GM03348 (cell line): ENCODE data around the gene P2RX7.
"Not testable (repeated sequence)": the region's sequence is repeated elsewhere in the genome, so short reads cannot be mapped to it uniquely, and the experiment has no call there.

Source experiments
- DNase-seq: peaks from one replicate; pipeline ENCODE4 v3.0.0; 2012; ENCODE audit warnings: low spot score

P2RX7 gene

DNA sequence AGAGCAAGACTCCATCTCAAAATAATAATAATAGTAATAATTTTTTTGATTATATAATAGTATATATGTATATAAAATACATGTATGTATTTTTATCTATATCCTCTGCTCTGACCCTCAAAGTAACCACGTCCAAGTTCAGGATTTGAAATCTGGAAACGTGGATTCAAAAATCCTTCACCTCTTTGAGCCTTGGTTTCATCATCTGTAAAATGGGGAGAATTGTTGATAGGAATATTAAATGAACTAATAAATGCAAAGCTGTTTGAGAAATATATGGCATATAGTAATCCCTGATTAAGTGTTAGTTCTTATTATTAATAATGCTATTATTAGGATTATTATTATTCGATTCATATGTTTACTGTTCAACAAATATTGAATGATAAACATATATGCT is 2.6 kb downstream of the P2RX7 start:
- DNase-seq, result no peak

DNA sequence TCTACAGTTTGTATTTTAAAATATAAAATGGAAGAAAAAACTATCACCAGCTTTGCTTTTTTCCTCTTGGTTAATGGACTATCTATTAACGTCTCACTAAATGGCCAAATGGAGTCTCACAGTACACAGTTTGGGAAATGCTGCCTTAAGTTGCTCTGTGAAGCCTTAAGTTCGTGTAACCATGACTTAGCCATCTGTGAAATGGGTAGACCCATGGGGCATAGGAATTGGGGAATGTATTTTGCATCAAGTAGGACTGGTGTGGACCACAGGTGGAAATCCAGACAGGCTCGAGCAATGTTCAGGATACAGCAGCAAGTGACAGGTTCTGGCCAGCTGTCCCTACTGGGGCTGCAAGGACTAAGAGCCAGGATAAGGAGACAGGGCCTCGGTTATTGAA is 4.8 kb downstream of the P2RX7 start:
- DNase-seq, result no peak

DNA sequence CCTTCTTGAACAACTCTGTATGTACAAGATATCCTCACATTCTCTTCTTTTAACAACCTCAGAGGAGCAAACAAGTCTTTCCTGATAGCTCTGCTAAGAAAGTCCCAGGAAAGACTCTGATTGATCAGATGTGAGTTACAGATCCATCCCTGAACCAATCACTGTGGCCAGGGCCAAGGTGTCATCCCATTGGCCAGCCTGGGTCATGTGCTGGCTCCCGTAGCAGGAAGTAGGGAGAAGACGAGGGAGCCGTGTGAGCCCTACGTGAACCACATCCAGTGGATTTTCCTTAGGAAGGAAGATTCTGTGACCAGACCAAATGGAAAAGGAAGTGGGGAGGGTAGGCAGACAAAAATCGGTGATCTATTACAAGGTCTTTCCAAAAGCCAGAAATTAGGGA is 5.6 kb downstream of the P2RX7 start:
- DNase-seq, result no peak

DNA sequence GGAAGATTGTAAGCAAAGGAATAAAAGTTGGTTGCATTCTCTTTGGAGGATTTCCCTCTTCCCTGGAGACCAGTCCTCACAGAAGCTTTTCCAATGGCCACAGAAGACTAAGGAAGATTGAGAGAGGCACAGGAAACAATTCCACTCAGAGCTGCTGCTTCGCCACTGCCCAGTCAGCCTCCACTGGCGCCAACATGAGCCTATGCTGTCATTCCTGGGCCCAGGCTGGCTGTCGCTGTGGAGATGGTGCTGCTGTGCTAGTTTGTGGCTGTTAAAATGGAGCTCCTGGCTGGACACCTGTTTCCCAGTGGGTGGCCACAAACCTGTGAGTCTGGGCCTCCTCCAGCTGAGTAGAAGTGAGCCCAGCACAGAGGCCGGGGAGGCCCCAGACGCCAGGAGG is 6.6 kb downstream of the P2RX7 start:
- DNase-seq, result no peak

DNA sequence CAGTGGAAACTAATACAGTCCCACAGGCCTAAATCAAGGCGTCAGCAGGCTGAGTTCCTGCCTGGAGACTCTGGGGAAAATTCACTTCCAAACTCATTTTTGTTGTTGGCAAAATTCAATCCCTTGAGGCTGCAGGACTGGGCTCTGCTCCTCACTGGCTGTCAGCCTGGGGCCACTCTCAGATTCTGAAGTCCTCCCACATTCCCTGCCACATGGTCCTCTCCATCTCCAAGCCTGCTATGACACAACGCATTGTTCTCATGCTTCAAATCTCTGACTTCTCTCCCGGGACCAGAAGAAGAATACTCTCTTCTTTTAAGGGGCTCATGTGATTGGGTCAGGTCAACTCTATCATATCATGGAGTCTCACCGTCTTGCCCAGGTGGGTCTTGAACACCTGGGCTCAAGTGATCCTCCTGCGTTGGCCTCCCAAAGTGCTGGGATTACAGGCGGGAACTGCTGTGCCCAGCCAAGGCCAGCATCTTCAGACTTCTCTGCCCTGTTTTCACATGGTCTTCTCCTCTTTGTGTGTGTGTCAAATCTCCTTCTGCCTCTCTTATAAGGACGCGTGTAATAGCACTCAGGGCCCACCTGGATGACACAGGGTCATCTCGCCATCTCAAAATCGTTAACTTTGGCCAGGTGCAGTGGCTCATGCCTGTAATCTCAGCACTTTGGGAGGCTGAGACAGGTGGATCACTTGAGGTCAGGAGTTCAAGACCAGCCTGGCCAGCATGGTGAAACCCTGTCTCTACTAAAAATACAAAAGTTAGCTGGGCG is 9.7 kb downstream of the P2RX7 start:
- no peak for DNase-seq

DNA sequence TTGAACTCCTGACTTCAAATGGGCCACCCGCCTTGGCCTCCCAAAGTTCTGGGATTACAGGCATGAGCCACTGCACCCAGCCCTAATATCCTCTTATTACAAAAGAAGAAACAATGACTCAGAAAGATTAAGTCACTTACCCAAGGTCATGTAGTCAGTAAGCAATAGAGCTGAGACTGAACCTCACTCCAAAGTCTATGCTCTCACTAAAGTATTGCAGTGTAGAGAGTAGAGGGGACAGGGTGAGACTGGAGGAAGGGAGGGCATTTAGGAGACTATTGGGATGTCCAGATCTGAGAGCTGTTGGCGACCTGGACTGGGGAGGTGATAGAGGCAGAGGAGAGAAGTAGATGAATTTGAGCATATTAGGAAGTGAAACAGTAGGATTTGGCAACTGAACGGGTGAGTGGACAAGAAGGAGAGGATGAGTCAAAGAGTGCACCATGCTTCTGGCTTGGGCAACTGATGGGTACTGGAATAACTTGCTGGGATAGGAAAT is 11.8 kb downstream of the P2RX7 start:
- DNase-seq, result peak; percentile 21

DNA sequence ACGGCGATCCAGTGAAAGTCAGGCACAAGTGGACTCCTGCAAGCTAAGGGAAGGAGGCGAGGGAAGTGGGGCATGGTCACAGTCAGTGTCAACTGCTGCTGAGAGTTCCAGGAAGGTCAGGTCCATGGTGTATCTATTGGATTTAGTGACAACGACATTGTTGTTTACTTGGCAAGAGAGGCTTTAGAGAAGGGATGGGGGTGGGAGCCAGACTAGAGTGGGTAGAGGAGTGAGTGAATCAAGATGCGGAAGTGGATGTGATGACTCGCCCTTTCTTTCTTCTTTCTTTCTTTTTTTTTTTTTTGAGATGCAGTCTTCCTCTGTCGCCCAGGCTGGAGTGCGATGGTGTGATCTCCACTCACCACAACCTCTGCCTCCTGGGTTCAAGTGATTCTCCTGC is 12.5 kb downstream of the P2RX7 start:
- no peak for DNase-seq

DNA sequence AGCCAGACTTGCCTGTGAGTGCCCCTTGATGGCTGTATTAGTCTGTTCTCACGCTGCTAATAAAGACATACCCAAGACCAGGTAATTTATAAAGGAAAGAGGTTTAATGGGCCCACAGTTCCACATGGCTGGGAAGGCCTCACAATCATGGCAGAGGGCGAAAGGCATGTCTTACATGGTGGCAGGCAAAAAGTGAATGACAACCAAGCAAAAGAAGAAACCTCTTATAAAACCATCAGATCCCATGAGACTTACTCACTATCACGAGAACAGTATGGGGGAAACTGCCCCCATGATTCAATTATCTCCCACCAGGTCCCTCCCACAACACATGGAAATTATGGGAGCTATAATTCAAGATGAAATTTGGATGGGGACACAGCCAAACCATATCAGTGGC is 16.6 kb downstream of the P2RX7 start:
- DNase-seq, result not testable (repeated sequence)

DNA sequence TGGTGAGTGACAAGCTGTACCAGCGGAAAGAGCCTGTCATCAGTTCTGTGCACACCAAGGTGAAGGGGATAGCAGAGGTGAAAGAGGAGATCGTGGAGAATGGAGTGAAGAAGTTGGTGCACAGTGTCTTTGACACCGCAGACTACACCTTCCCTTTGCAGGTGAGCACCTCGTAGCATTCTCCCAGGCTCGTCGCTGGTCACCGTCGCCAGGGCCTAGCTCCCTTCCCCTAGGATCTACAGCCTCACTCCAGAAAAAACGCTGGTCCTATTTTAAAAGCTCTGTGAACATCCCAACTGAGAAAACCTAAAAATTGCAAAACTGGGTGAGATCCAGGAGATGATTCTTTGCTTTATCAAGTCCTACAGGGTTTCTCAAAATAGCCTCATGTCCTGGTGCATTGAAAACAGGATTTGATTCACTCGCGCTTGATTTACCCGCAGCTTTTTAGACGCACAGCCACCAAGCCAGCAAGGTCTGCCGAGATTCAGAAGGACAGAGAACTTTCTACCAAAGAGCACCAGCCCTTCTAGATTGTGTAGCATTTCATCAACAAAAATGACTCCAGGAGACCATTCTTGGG is 22.2 kb downstream of the P2RX7 start:
- DNase-seq, result no peak

DNA sequence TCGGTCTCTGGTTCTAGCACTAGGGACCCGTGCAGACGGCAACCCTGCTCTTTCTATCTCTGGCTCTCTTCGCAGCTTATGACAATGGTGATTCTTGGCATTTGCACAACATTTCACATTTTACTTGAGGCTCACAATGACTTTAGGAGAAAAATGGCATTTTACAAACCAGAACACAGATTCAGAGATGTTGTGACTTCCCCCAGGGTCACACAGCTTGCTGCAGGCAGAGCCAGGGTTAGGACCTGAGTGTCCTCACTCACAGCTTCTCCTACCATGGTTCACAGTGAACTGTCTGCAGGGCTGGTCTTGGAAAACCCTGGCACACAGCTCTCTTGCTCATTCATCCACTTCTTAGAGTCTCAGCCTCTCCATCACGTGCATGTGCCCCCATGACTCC is 23.7 kb downstream of the P2RX7 start:
- DNase-seq, result no peak

DNA sequence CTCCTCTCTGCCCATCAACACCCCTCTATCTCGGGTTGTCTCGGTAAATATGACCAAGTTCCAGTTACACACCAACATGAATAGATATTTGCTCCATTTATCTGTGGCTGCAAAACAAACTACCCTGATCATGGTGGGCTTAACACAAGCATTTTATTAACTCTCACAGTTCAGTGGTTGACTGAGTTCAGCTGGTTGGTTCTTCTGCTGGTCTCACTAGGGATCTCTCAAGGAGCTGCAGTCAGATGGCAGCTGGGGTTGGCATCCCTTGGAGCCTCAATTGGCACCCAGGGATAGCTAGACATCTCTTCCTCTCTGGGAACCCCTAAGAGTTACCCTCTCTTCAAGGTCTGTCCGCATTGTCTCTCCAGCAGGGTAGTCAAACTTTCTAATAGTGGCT is 25.4 kb downstream of the P2RX7 start:
- DNase-seq, result no peak

DNA sequence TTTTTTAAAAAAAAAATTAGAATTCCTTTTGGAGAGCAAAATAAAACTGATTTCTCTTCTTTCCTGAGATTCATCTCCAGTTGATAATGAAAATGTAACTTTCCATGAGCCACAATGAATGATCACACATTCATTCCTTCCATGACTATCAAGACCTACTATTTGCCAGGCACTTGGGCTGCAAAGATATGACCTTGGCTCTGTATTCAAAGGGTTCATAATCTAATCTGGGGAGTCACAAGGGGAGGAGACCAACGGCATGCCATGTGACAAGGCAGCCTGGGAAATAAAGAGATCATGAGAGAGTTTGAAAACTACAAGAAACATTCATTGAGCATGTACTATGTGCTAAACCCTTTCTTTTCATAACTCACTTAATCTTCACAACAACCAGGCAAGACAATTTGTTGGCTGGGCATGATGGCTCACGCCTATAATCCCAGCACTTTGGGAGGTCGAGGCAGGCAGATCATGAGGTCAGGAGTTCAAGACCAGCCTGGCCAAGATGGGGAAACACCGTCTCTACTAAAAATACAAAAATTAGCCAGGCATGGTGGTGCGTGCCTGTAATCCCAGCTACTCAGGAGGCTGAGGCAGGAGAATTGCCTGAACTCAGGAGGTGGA is 26.2 kb downstream of the P2RX7 start:
- DNase-seq, result not testable (repeated sequence)

DNA sequence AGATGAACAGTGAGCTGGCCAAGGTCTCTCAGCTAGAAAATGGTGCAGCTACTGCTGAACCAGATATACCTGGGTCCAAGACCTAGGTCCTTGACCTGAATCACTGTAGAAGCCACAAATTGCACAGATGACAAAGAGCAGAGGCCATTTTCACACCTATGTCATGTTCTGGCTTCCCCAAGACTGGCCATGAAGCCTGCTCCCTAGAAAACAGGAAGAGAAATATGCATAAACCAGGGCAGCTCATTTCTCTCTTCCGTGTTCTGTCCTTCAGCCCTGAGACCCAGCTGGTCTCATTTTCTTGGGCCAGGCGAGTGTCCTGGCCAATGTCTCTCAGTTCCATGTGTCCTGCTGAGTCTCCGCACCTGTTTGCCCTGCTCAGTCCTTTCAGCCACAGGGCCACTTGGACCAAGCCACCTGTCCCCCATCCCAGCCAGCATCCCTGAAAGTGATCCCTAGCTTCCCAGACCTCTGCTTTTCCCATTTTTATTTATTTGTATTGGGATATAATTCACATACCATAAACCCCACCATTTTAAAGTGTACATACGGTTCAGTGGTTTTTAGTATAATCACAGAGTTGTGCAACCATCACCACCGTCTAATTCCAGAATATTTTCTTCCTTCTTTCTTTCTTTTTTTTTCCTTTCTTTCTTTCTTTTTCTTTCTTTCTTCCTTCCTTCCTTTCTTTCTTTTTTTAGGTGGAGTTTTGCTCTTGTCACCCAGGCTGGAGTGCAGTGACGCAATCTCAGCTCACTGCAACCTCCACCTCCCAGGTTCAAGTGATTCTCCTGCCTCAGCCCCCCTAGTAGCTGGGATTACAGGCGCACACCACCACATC is 27.0 kb downstream of the P2RX7 start:
- DNase-seq, result no peak

DNA sequence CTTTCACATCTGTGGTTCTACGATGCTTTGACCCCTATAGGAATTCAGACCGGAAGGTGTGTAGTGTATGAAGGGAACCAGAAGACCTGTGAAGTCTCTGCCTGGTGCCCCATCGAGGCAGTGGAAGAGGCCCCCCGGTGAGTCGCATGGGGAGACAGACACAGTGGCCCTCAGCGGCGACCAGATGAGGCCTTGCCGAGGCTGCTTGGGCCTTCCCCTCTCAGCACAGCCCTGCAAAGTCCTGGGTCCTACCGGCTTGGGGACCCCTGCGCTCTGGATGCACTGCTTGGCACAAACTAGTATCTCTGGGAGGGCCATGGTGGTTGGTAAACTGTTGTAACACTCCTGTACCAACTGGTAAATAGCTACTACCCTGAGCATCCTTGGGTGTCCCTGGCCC is 29.7 kb downstream of the P2RX7 start:
- DNase-seq, result no peak

DNA sequence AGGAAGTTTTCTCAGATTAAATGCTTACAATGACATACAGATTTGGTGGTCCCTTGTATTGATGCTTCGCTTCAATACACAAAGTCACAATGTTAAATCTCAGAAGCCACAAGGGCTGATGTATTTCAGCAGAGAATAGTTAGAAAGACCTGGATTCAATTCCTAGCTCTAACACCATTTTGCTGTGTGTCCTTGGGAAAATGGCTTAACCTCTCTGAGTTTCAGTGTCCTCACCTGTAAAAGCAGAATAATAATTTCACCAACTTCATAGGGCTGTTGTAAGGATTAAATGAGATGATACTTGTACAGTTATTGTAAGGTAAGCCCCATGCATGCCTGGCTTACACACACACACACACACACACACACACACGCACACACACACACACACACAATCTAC is 30.3 kb downstream of the P2RX7 start:
- no peak for DNase-seq

DNA sequence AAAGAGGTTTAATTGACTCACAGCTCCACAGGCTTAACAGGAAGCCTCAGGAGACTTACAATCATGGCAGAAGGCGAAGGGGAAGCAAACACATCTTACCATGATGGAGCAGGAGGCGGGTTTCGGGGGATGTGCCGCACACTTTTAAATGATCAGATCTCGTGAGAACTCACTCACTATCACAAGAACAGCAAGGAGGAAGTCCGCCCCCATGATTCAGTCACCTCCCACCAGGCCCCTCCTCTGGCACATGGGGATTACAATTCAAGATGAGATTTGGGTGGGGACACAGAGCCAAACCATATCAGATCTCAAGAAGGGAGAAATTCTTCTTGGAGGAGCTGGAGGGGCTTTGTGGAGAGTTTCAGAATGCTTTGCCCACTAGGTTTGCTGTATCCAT is 32.2 kb downstream of the P2RX7 start:
- not testable (repeated sequence) for DNase-seq

DNA sequence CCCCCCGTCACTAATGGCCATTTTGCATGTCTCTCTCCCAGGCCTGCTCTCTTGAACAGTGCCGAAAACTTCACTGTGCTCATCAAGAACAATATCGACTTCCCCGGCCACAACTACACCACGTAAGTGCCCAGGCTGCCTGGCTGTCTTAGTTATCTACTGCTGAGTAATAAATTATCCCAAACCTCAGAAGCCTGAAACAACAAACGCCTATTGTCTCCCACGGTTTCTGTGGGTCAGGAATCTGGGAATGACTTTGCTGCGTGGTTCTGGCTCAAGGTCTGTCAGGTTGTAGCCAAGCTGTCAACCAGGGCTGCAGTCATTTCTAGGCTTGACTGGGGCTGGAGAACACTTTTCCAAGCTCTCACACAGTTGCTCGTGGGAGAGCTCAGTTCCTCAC is 32.6 kb downstream of the P2RX7 start:
- no peak for DNase-seq

DNA sequence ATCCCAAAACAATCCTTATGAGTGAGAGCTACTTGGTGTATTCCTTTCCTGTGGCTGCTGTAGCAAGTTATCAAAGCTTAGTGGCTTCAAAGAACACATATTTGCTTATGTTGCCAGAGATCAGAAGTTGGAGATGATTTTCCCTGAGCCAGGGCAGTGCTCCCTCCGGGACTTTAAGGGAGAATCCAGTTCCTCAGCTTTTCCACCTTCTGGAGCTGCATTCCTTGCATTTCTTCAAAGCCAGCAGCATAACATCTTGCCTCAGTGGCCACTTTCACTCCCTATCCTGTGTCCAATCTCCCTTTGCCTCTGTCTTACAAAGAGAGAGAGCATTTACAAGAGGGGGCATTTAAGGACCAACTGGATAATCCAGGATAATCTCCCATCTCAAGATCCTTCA is 33.7 kb downstream of the P2RX7 start:
- DNase-seq, result no peak

DNA sequence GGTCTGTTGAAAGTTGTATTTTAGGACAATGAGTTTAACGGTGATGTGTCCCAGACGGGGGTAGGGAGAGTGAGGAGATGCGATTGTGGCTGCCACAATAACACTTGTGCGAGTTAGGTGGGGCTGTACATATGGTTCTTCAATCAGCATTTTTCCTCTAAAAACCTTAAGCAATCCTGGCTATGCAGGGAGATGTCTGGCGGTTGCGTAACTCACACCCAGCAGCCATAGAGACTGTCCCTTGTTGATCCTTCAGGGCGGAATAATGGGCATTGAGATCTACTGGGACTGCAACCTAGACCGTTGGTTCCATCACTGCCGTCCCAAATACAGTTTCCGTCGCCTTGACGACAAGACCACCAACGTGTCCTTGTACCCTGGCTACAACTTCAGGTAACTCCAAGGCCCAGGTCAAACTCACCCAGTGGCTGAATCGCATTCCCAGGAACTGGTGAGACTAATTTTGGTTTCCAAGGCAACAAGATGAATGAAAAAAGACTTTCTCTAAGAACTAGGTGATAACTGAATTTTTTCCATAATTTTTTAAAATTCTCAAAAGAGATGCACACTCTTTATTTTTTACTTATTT is 34.6 kb downstream of the P2RX7 start:
- DNase-seq, result peak; percentile 46

DNA sequence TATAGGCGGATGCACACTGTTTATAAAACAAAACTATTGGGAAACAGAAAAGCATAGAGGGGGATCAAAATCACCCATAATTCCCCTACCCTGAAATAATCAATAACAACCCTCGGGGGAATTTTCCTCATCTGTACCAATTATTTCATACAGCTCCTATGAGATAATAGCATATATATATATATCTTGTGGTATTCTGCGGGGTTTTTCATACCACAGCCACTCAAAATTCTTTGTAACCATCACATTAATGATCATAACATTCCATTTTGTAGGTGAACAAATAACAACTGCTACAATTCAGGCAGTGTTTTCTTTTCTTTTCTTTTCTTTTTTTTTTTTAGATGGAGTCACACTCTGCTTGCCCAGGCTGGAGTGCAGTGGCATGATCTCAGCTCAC is 35.3 kb downstream of the P2RX7 start:
- no peak for DNase-seq

DNA sequence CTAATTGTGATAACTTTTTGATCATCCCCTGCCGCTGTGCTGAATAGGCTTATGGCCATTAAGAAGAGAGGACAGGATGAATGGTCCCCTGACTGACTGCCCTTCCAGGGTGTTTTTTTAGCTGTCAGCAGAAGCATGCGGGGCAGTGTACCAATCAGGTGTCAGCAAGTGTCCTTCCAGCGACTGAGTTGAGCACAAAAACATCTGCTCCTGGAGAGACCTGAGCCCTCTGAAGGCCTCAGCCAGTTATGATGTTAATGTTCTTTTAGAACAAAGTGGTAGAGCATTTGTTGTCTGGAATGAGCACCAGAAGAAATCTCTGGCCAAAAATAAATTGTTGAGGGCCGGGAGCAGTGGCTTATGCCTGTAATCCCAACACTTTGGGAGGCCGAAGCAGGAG is 37.5 kb downstream of the P2RX7 start:
- DNase-seq, result no peak

DNA sequence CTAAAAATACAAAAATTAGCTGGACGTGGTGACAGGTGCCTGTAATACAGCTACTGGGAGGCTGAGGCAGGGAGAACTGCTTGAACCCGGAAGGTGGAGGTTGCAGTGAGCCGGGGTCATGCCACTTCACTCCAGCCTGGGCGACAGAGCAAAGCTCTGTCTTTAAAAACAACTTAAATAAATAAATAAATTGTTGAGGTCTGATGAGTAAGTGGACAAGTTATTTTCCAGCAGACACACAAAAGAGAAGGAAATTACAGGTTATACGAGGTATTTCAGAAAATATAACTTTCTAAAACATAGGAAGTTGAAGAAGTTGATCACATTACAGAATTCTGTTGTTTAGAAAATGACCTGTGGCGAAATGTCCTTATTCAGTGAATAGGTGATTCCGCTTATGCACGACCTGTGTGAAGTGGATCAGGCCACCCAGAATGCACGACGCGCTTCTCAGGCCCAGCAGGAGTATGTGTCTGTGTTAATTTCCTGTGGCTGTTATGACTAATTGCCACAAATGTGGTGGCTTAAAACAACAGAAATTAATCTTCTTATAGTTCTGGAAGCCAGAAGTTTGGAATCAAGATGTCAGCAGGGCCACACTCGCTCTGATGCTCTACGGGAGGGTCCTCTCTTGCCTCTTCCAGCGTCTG is 38.1 kb downstream of the P2RX7 start:
- DNase-seq, result no peak
